Parathyroid adenoma (tissue), 2 donors: ENCODE results near the gene VSX2.
A peak's percentile ranks its signal among the peaks of the same experiment; 100 is the strongest.

Experiments used
- H2AFZ ChIP-seq: fragments of 300-600 bp; sonication (generic); one replicate; pipeline ENCODE4 v1.7.0; 2017; ENCODE audit warnings: antibody characterized with exemption, mild to moderate bottlenecking
- H3K27ac ChIP-seq: fragments of 300-600 bp; sonication (generic); one replicate; pipeline ENCODE4 v1.7.0; 2017
- H3K27me3 ChIP-seq: fragments of 300-600 bp; sonication (generic); one replicate; pipeline ENCODE4 v1.7.0; 2017; ENCODE audit warnings: low read length; ENCODE audit not compliant: control insufficient read depth, insufficient read depth
- H3K36me3 ChIP-seq: fragments of 300-600 bp; sonication (generic); one replicate; pipeline ENCODE4 v1.7.0; 2017; ENCODE audit warnings: low read length; ENCODE audit not compliant: control insufficient read depth, insufficient read depth
- H3K4me1 ChIP-seq: fragments of 300-600 bp; sonication (generic); one replicate; pipeline ENCODE4 v1.7.0; 2017; ENCODE audit warnings: control low read depth
- H3K4me2 ChIP-seq: fragments of 300-600 bp; sonication (generic); one replicate; pipeline ENCODE4 v1.7.0; 2017; ENCODE audit warnings: low read length
- H3K4me3 ChIP-seq: fragments of 300-600 bp; sonication (generic); one replicate; pipeline ENCODE4 v1.7.0; 2017; ENCODE audit warnings: low read depth, low read length
- H3K79me2 ChIP-seq: fragments of 300-600 bp; sonication (generic); one replicate; pipeline ENCODE4 v1.7.0; 2017; ENCODE audit warnings: control low read depth
- H3K9ac ChIP-seq: fragments of 300-600 bp; sonication (generic); one replicate; pipeline ENCODE4 v1.7.0; 2017; ENCODE audit warnings: mild to moderate bottlenecking
- H3K9me3 ChIP-seq: fragments of 300-600 bp; sonication (generic); one replicate; pipeline ENCODE4 v1.7.0; 2017; ENCODE audit warnings: low read length; ENCODE audit not compliant: control insufficient read depth
- CTCF ChIP-seq: fragments of 300-600 bp; sonication (generic); IDR thresholded peaks from one replicate; pipeline ENCODE4 v1.7.0; 2017; ENCODE audit warnings: antibody characterized with exemption, mild to moderate bottlenecking
- donor health status: primary hyperparathyroidism.

VSX2 gene

GRCh38 chr14:74216671-74217070, 22.6 kb upstream of the VSX2 start:
- Histone ChIP-seq H3K27ac (no peak overlapping the region), H3K27me3 (no peaks in the 10 kb centered on the region), H3K79me2 (no peaks in the 10 kb centered on the region), H3K36me3 (no peaks in the 10 kb centered on the region), H3K4me1 (no peaks in the 10 kb centered on the region), H2AFZ (no peak overlapping the region), H3K9me3 (no peaks in the 10 kb centered on the region), H3K9ac (no peak overlapping the region), H3K4me3 (no peak overlapping the region), H3K4me2 (no peak overlapping the region)
- no peak for TF ChIP-seq CTCF

- H3K27ac ChIP-seq, result no peak overlapping the region
- H3K4me3 ChIP-seq, result no peak overlapping the region
- no peaks in the 10 kb centered on the region for H3K9me3 ChIP-seq
- no peaks in the 10 kb centered on the region for H3K4me1 ChIP-seq
- H3K9ac ChIP-seq, result no peak overlapping the region
- peak overlapping the region; percentile 65 for H2AFZ ChIP-seq
- peak overlapping the region; percentile 52 for H3K4me2 ChIP-seq
- no peaks in the 10 kb centered on the region for H3K79me2 ChIP-seq
- H3K36me3 ChIP-seq, result no peaks in the 10 kb centered on the region
- TF ChIP-seq CTCF, result peak; percentile 95
- no peaks in the 10 kb centered on the region for H3K27me3 ChIP-seq
Measured at GRCh38 chr14:74217672-74218448, 21.4 kb upstream of the VSX2 start.

- H3K9me3 ChIP-seq, result no peaks in the 10 kb centered on the region
- H3K4me2 ChIP-seq, result no peak overlapping the region
- no peaks in the 10 kb centered on the region for H3K27me3 ChIP-seq
- H3K36me3 ChIP-seq, result no peaks in the 10 kb centered on the region
- H3K27ac ChIP-seq, result no peak overlapping the region
- H3K79me2 ChIP-seq, result no peaks in the 10 kb centered on the region
- no peak for TF ChIP-seq CTCF
- no peaks in the 10 kb centered on the region for H3K4me1 ChIP-seq
- no peak overlapping the region for H2AFZ ChIP-seq
- H3K9ac ChIP-seq, result no peak overlapping the region
- H3K4me3 ChIP-seq, result no peak overlapping the region
Measured at GRCh38 chr14:74218462-74218861, 20.8 kb upstream of the VSX2 start.

- Histone ChIP-seq H3K27ac (no peak overlapping the region), H3K9me3 (no peaks in the 10 kb centered on the region), H3K4me1 (no peaks in the 10 kb centered on the region), H3K4me3 (no peak overlapping the region), H3K9ac (no peak overlapping the region), H2AFZ (no peak overlapping the region), H3K79me2 (no peaks in the 10 kb centered on the region), H3K36me3 (no peaks in the 10 kb centered on the region), H3K27me3 (no peaks in the 10 kb centered on the region), H3K4me2 (no peak overlapping the region)
- TF ChIP-seq CTCF, result no peak
Measured at GRCh38 chr14:74219277-74220205, 19.7 kb upstream of the VSX2 start.
